ENCODE data around the gene TROAP.
"Not testable (repeated sequence)": the region's sequence is repeated elsewhere in the genome, so short reads cannot be mapped to it uniquely, and the experiment has no call there.

TROAP gene

GRCh38 chr12:49369411-49370145 lies 46.5 kb downstream of the TROAP start:
- DNase-seq = no peak

- no peak for DNase-seq
Measured at GRCh38 chr12:49370539-49370938, 47.5 kb downstream of the TROAP start.

GRCh38 chr12:49375406-49375805 lies 52.4 kb downstream of the TROAP start:
- DNase-seq = no peak

- no peak for DNase-seq
Measured at GRCh38 chr12:49377386-49377785, 54.3 kb downstream of the TROAP start.

- not testable (repeated sequence) for DNase-seq
Measured at GRCh38 chr12:49380184-49380583, 57.1 kb downstream of the TROAP start.

Measured in DMS79 (cell line).